Kidney (tissue), 14 donors: ENCODE data around the gene ACSL5. TPM values are rescaled to one million over a fixed set of nuclear protein-coding genes. Genes with fewer than 3 reads are reported as not detected.

Experiments
- DNase-seq, 5 donors: peaks; one replicate each; pipeline ENCODE4 v3.0.0-alpha.2; 2013 to 2020
- FAIRE-seq: peaks from 2 replicates; lab custom pipeline; 2012; peaks lifted over from hg19 to GRCh38; lab: Jason Lieb, UNC
- H3K27ac ChIP-seq, 2 donors: one replicate each; pipeline ENCODE4 v1.7.0; 2013; ENCODE audit warnings: low read depth in 2 of 2, low read length in 2 of 2, inconsistent platforms in 1 of 2
- H3K27me3 ChIP-seq: one replicate; pipeline ENCODE4 v1.7.1; 2013; ENCODE audit warnings: low read length, inconsistent platforms; ENCODE audit not compliant: control insufficient read depth, insufficient read depth
- H3K36me3 ChIP-seq, 3 donors: one replicate each; pipeline versions ENCODE4 v1.7.0 to v1.7.1; 2013; ENCODE audit warnings: low read length in 3 of 3, control low read depth in 1 of 3, inconsistent platforms in 1 of 3; ENCODE audit not compliant: insufficient read depth in 3 of 3, control insufficient read depth in 2 of 3
- H3K4me1 ChIP-seq, 3 donors: one replicate each; pipeline versions ENCODE4 v1.7.0 to v1.7.1; 2013; ENCODE audit warnings: low read length in 3 of 3, inconsistent platforms in 1 of 3, low read depth in 1 of 3; ENCODE audit not compliant: control insufficient read depth in 2 of 3, insufficient read depth in 2 of 3
- H3K4me3 ChIP-seq, 3 donors: one replicate each; pipeline versions ENCODE4 v1.7.0 to v1.8.1; 2013; ENCODE audit warnings: low read length in 3 of 3, control low read depth in 1 of 3, inconsistent platforms in 1 of 3
- H3K9ac ChIP-seq, 3 donors: one replicate each; pipeline versions ENCODE4 v1.7.0 to v1.7.1; 2013; ENCODE audit warnings: low read length in 3 of 3, control low read depth in 1 of 3, inconsistent platforms in 1 of 3
- H3K9me3 ChIP-seq, 3 donors: one replicate each; pipeline versions ENCODE4 v1.7.0 to v1.7.1; 2013; ENCODE audit warnings: low read length in 3 of 3, control low read depth in 1 of 3, inconsistent platforms in 1 of 3; ENCODE audit not compliant: control insufficient read depth in 2 of 3, insufficient read depth in 1 of 3
- intact Hi-C: fragments of 100-400 bp; cut with DNase I; formaldehyde crosslinking; loops from one replicate; pipeline ENCODE4 v1.11.1; 2022
- polyA plus RNA-seq: library from polyadenylated mRNA; stranded (reverse); fragments of 350-450 nt; fragmentation: Illumina TruSeq; extraction: RNeasy Lipid Tissue Mini Kit (QIAGEN cat#74804); gene quantifications from one replicate; pipeline ENCODE4 v1.2.3, GENCODE V29; 2014; ENCODE audit warnings: low read depth, low replicate concordance; ENCODE audit not compliant: insufficient read depth
- total RNA-seq: library from RNA; stranded (reverse); fragmentation: NEBNext Ultra II Directional; extraction: Animal tissue kit (Norgen Biotek cat#: 25700); gene quantifications from one replicate; pipeline ENCODE4 v1.2.1, GENCODE V29; 2021
- TF ChIP-seq, protein P1 (sequence below): IDR thresholded peaks from 3 replicates; pipeline ENCODE4 v1.5.1; 2012; ENCODE audit warnings: mild to moderate bottlenecking, moderate library complexity, borderline replicate concordance; ENCODE audit not compliant: insufficient read depth; ENCODE audit errors: extremely low read depth
- donor health status: control.
- donor health status: control.
- donor health status: control.
- donor health status: control.
- donor health status: control.
- donor health status: DM: yes; HTN: yes; CAD: no.
- donor health status: Normal renal cell carcinoma (clear cell type).

ACSL5 gene
- total and polyA plus RNA-seq, 2 donors from 2014 or later = 5.6 to 21.8 TPM

DNA sequence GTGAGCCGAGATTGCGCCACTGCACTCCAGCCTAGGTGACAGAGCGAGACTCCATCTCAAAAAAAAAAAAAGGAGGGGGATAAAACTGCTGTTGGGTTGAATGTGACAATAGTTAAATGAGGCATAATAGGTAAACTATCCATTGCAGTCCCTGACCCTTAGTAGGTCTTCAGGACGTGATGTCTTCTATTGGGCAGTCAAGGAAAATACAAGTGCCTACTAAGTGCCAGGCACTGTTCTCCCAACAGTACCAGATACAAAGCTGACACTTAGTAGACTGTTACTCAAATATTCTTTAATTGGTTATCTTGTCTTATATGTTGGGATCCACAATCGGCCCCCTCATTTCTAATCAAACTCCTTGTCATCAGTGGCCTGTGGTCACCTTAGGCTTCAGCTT, 27.1 kb upstream of the ACSL5 start:
- FAIRE-seq (no peak), DNase-seq (no peak)
- intact Hi-C loops = no loop called here
- H3K9me3 ChIP-seq = no peaks in the 10 kb centered on the region
- no peaks in the 10 kb centered on the region for H3K27me3 ChIP-seq
- no peaks in the 10 kb centered on the region for H3K36me3 ChIP-seq
- H3K4me3 ChIP-seq = no peak overlapping the region
- TF ChIP-seq, protein P1, sequence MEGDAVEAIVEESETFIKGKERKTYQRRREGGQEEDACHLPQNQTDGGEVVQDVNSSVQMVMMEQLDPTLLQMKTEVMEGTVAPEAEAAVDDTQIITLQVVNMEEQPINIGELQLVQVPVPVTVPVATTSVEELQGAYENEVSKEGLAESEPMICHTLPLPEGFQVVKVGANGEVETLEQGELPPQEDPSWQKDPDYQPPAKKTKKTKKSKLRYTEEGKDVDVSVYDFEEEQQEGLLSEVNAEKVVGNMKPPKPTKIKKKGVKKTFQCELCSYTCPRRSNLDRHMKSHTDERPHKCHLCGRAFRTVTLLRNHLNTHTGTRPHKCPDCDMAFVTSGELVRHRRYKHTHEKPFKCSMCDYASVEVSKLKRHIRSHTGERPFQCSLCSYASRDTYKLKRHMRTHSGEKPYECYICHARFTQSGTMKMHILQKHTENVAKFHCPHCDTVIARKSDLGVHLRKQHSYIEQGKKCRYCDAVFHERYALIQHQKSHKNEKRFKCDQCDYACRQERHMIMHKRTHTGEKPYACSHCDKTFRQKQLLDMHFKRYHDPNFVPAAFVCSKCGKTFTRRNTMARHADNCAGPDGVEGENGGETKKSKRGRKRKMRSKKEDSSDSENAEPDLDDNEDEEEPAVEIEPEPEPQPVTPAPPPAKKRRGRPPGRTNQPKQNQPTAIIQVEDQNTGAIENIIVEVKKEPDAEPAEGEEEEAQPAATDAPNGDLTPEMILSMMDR = no peak
- H3K4me1 ChIP-seq = no peaks in the 10 kb centered on the region
- H3K27ac ChIP-seq = no peak overlapping the region
- H3K9ac ChIP-seq = no peak overlapping the region

GRCh38 chr10:112347709-112348671, 25.9 kb upstream of the ACSL5 start:
- no peak overlapping the region for H3K9ac ChIP-seq
- H3K9me3 ChIP-seq = no peaks in the 10 kb centered on the region
- TF ChIP-seq, protein P1 = no peak
- no peak for DNase-seq
- H3K27me3 ChIP-seq = no peaks in the 10 kb centered on the region
- no peak overlapping the region for H3K27ac ChIP-seq
- no peaks in the 10 kb centered on the region for H3K36me3 ChIP-seq
- no peak for FAIRE-seq
- no peaks in the 10 kb centered on the region for H3K4me1 ChIP-seq
- intact Hi-C loops = no loop called here
- no peak overlapping the region for H3K4me3 ChIP-seq

- intact Hi-C loops = no loop called here
Measured at GRCh38 chr10:112348759-112349158, 25.2 kb upstream of the ACSL5 start.

More at GRCh38 chr10:112348759-112349158, 25.2 kb upstream of the ACSL5 start:
- no peaks in the 10 kb centered on the region for H3K4me1 ChIP-seq
- H3K27me3 ChIP-seq = no peaks in the 10 kb centered on the region
- H3K9ac ChIP-seq = no peak overlapping the region
- no peak for FAIRE-seq
- DNase-seq = no peak
- TF ChIP-seq, protein P1 = no peak
- no peaks in the 10 kb centered on the region for H3K36me3 ChIP-seq
- H3K9me3 ChIP-seq = no peaks in the 10 kb centered on the region
- H3K27ac ChIP-seq = no peak overlapping the region
- H3K4me3 ChIP-seq = no peak overlapping the region
